H9 (cell line): Measurements from ENCODE around the gene ATP8A2. TPM values are rescaled to one million over a fixed set of nuclear protein-coding genes. Genes with fewer than 3 reads are reported as not detected.

ENCODE experiments used
- DNase-seq: peaks from one replicate; pipeline ENCODE4 v3.0.0-alpha.2; 2017
- H2AFZ ChIP-seq: one replicate; pipeline ENCODE4 v1.6.1; 2013; ENCODE audit warnings: mild to moderate bottlenecking, low read length, control low read depth, moderate library complexity
- H2AK5ac ChIP-seq: 2 replicates; pipeline ENCODE4 v1.6.1; 2013; ENCODE audit warnings: low read length, control low read depth, mixed read lengths; ENCODE audit not compliant: insufficient read length
- H2BK120ac ChIP-seq: one replicate; pipeline ENCODE4 v1.6.1; 2013; ENCODE audit warnings: low read depth, mild to moderate bottlenecking, low read length, control low read depth, inconsistent platforms; ENCODE audit not compliant: poor library complexity, severe bottlenecking
- H2BK12ac ChIP-seq: 2 replicates; pipeline ENCODE4 v1.6.1; 2013; ENCODE audit warnings: low read length, control low read depth, mixed read lengths, low read depth; ENCODE audit not compliant: insufficient read length
- H2BK15ac ChIP-seq: 2 replicates; pipeline ENCODE4 v1.6.1; 2013; ENCODE audit warnings: low read depth, low read length, control low read depth
- H2BK20ac ChIP-seq: one replicate; pipeline ENCODE4 v1.6.1; 2013; ENCODE audit warnings: low read depth, mild to moderate bottlenecking, low read length, control low read depth, inconsistent platforms; ENCODE audit not compliant: poor library complexity, severe bottlenecking
- H2BK5ac ChIP-seq: 2 replicates; pipeline ENCODE4 v1.6.1; 2013; ENCODE audit warnings: low read length, control low read depth, mixed read lengths; ENCODE audit not compliant: insufficient read length
- H3K14ac ChIP-seq: 2 replicates; pipeline ENCODE4 v1.6.1; 2013; ENCODE audit warnings: low read length, control low read depth; ENCODE audit not compliant: insufficient read depth
- H3K18ac ChIP-seq: 2 replicates; pipeline ENCODE4 v1.6.1; 2013; ENCODE audit warnings: low read depth, mild to moderate bottlenecking, mixed read lengths, low read length, control low read depth; ENCODE audit not compliant: insufficient read length
- H3K23ac ChIP-seq: 2 replicates; pipeline ENCODE4 v1.6.1; 2013; ENCODE audit warnings: low read length, control low read depth, mixed read lengths, low read depth; ENCODE audit not compliant: insufficient read length
- H3K23me2 ChIP-seq: 2 replicates; pipeline ENCODE4 v1.6.1; 2013; ENCODE audit warnings: low read depth, mild to moderate bottlenecking, mixed read lengths, low read length, control low read depth; ENCODE audit not compliant: insufficient read length, poor library complexity, severe bottlenecking
- H3K27ac ChIP-seq: 2 replicates; pipeline ENCODE4 v1.5.1; 2013; ENCODE audit warnings: low read length, control low read depth, mixed read lengths, low read depth; ENCODE audit not compliant: insufficient read length
- H3K27me3 ChIP-seq: 2 replicates; pipeline ENCODE4 v1.6.1; 2013; ENCODE audit warnings: low read length, control low read depth, inconsistent platforms; ENCODE audit not compliant: insufficient read depth
- H3K4ac ChIP-seq: 2 replicates; pipeline ENCODE4 v1.6.1; 2013; ENCODE audit warnings: low read depth, mild to moderate bottlenecking, control low read depth, inconsistent platforms, low read length, moderate library complexity
- H3K4me1 ChIP-seq: 2 replicates; pipeline ENCODE4 v1.6.1; 2013; ENCODE audit warnings: low read length, control low read depth, inconsistent platforms; ENCODE audit not compliant: insufficient read depth
- H3K4me2 ChIP-seq: 2 replicates; pipeline ENCODE4 v1.6.1; 2013; ENCODE audit warnings: low read length, control low read depth, mixed read lengths; ENCODE audit not compliant: insufficient read length, insufficient read depth
- H3K56ac ChIP-seq: 2 replicates; pipeline ENCODE4 v1.6.1; 2013; ENCODE audit warnings: low read depth, mild to moderate bottlenecking, mixed read lengths, low read length, control low read depth; ENCODE audit not compliant: insufficient read length
- H3K79me1 ChIP-seq: 2 replicates; pipeline ENCODE4 v1.6.1; 2013; ENCODE audit warnings: low read depth, mild to moderate bottlenecking, moderate library complexity, low read length, control low read depth, inconsistent platforms; ENCODE audit not compliant: insufficient read depth, poor library complexity, severe bottlenecking
- H3K79me2 ChIP-seq: 2 replicates; pipeline ENCODE4 v1.6.1; 2013; ENCODE audit warnings: low read length, control low read depth, inconsistent platforms; ENCODE audit not compliant: insufficient read depth
- H3K9ac ChIP-seq: 2 replicates; pipeline ENCODE4 v1.6.1; 2013; ENCODE audit warnings: low read length, control low read depth, mixed read lengths; ENCODE audit not compliant: insufficient read length; ENCODE audit errors: extremely low read depth
- H3K9me3 ChIP-seq: one replicate; pipeline ENCODE4 v1.6.1; 2013; ENCODE audit warnings: low read depth, low read length, inconsistent platforms; ENCODE audit not compliant: control insufficient read depth
- H3T11ph ChIP-seq: one replicate; pipeline ENCODE4 v1.6.1; 2013; ENCODE audit warnings: mild to moderate bottlenecking, low read length, control low read depth, inconsistent platforms
- H4K20me1 ChIP-seq: one replicate; pipeline ENCODE4 v1.6.1; 2013; ENCODE audit not compliant: control insufficient read depth, insufficient read length, insufficient read depth
- H4K5ac ChIP-seq: 2 replicates; pipeline ENCODE4 v1.6.1; 2013; ENCODE audit warnings: low read depth, mild to moderate bottlenecking, mixed read lengths, low read length, control low read depth; ENCODE audit not compliant: insufficient read length
- H4K8ac ChIP-seq: replicated peaks from 2 replicates; pipeline ENCODE4 v1.6.1; 2013; ENCODE audit warnings: low read length, control low read depth, mixed read lengths, low read depth; ENCODE audit not compliant: insufficient read length
- H4K91ac ChIP-seq: 2 replicates; pipeline ENCODE4 v1.6.1; 2013; ENCODE audit warnings: low read depth, mild to moderate bottlenecking, moderate library complexity, mixed read lengths, low read length, control low read depth; ENCODE audit not compliant: insufficient read length
- H3K27ac Mint-ChIP-seq, 3 experiments: 2 replicates in 2 of 3; 3 replicates in 1 of 3; pipeline ENCODE4 v1.8.0; 2020 to 2021; ENCODE audit warnings: mixed read lengths in 3 of 3, mild to moderate bottlenecking in 1 of 3, moderate library complexity in 1 of 3
- H3K27me3 Mint-ChIP-seq: 2 replicates; pipeline ENCODE4 v1.8.0; 2021; ENCODE audit warnings: low read depth, mild to moderate bottlenecking, moderate library complexity, mixed read lengths
- H3K36me3 Mint-ChIP-seq, 3 experiments: 2 replicates in 2 of 3; 3 replicates in 1 of 3; pipeline ENCODE4 v1.8.0; 2020 to 2021; ENCODE audit warnings: low read depth in 3 of 3, mixed read lengths in 3 of 3; ENCODE audit not compliant: insufficient read depth in 1 of 3
- H3K4me1 Mint-ChIP-seq, 2 experiments: 2 replicates each; pipeline ENCODE4 v1.8.0; 2020; ENCODE audit warnings: mixed read lengths in 2 of 2
- H3K4me3 Mint-ChIP-seq, 2 experiments: 2 replicates in 1 of 2; 3 replicates in 1 of 2; pipeline ENCODE4 v1.8.0; 2020 to 2021; ENCODE audit warnings: mild to moderate bottlenecking in 2 of 2, mixed read lengths in 2 of 2, moderate library complexity in 1 of 2
- H3K9me3 Mint-ChIP-seq, 2 experiments: 2 replicates in 1 of 2; 3 replicates in 1 of 2; pipeline ENCODE4 v1.8.0; 2020; ENCODE audit warnings: mild to moderate bottlenecking in 2 of 2, mixed read lengths in 2 of 2, moderate library complexity in 1 of 2
- WGBS: extraction: QIAGEN DNeasy Blood & Tissue Kit; methylation state at CpG from one replicate; pipeline ENCODE4 v1.1.7; 2013; ENCODE audit warnings: missing lambda C conversion rate, low lambda C conversion rate, mixed read lengths; ENCODE audit not compliant: insufficient read length; ENCODE audit errors: extremely low coverage; 5-methylcytosine and 5-hydroxymethylcytosine counted together
- total RNA-seq: library from RNA; stranded (reverse); gene quantifications from 2 replicates; pipeline ENCODE4 v1.2.1, GENCODE V29; 2021
- TF ChIP-seq, protein P1 (sequence below): fragments of 200-600 bp; sonication (generic); conservative IDR thresholded peaks from 3 replicates; pipeline ENCODE4 v1.8.0; 2021; ENCODE audit warnings: antibody characterized with exemption, mild to moderate bottlenecking

Gene ATP8A2
- total RNA-seq, 1 experiment from 2014 or later: 18.2 TPM

DNA sequence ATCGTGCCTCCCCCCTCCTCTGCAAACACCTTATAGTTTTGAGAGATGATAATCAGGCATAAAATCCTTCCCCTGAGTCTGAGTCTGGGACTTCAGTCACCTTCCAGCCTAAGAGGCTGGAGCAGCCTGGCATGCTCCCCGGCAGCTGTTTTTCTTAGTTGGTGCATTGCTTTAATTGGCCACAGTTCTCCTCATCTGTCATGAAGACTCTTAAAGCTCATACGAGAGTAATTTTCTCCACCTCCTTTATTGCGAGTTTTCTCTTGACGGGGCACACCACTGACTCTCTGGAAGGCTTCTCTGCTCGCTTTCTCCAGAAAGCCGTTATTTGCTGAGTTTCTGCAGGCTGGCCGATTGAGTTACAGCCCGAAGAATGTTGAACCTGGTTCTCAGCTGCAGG is 310.5 kb downstream of the ATP8A2 start:
- no peaks in the 10 kb centered on the region for H3K27me3 ChIP-seq
- no peak overlapping the region for H3K4me3 Mint-ChIP-seq

More for the DNA sequence above, 310.5 kb downstream of the ATP8A2 start:
- Histone ChIP-seq H3K9ac (no peak overlapping the region), H3K9me3 (no peaks in the 10 kb centered on the region), H3K56ac (no peak overlapping the region), H3K79me2 (no peaks in the 10 kb centered on the region), H3K4me2 (no peak overlapping the region), H2BK5ac (no peak overlapping the region), H2BK12ac (no peak overlapping the region), H4K8ac (no peak overlapping the region), H2BK20ac (no peak overlapping the region), H3K4ac (no peak overlapping the region), H4K91ac (no peak overlapping the region), H3K4me1 (no peaks in the 10 kb centered on the region), H3K79me1 (no peaks in the 10 kb centered on the region), H4K20me1 (no peaks in the 10 kb centered on the region), H3K14ac (no peak overlapping the region), H2AK5ac (no peak overlapping the region), H3K23me2 (no peaks in the 10 kb centered on the region), H2AFZ (no peak overlapping the region), H3K27ac (no peak overlapping the region), H3K23ac (no peak overlapping the region), H2BK15ac (no peak overlapping the region), H4K5ac (no peak overlapping the region), H3K18ac (no peak overlapping the region), H3T11ph (no peak overlapping the region), H2BK120ac (no peak overlapping the region)
- whole genome bisulfite sequencing: no CpG with 5 or more reads among the region's 9 CpGs
- Mint-ChIP-seq H3K9me3 (peaks cover 0 to 3% of the 10 kb centered on the region in 2 experiments; a peak in 1 of 5 replicates), H3K27ac (no peak overlapping the region; a peak in 1 of 7 replicates), H3K4me1 (no peaks in the 10 kb centered on the region), H3K27me3 (no peaks in the 10 kb centered on the region; the same call in 1 of the 2 replicates), H3K36me3 (no peaks in the 10 kb centered on the region)
- TF ChIP-seq, protein P1, sequence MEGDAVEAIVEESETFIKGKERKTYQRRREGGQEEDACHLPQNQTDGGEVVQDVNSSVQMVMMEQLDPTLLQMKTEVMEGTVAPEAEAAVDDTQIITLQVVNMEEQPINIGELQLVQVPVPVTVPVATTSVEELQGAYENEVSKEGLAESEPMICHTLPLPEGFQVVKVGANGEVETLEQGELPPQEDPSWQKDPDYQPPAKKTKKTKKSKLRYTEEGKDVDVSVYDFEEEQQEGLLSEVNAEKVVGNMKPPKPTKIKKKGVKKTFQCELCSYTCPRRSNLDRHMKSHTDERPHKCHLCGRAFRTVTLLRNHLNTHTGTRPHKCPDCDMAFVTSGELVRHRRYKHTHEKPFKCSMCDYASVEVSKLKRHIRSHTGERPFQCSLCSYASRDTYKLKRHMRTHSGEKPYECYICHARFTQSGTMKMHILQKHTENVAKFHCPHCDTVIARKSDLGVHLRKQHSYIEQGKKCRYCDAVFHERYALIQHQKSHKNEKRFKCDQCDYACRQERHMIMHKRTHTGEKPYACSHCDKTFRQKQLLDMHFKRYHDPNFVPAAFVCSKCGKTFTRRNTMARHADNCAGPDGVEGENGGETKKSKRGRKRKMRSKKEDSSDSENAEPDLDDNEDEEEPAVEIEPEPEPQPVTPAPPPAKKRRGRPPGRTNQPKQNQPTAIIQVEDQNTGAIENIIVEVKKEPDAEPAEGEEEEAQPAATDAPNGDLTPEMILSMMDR: no peak
- no peak for DNase-seq
